Measurements from ENCODE around the gene MCRIP1. TPM values are rescaled to one million over a fixed set of nuclear protein-coding genes. Genes with fewer than 3 reads are reported as not detected.
A peak's percentile ranks its signal among the peaks of the same experiment; 100 is the strongest.

MCRIP1 gene
- total and polyA plus RNA-seq, 2 of the 13 experiments (the other 11 are each of a cell fraction or from before 2014, with no cell fraction given): 79.7 to 84.9 TPM

- TF ChIP-seq KMT2B (CRISPR knock-in tag; IDR thresholded peaks at IDR 0.05) (peak; percentile 23; the same call in 1 of the 2 replicates), THRA (CRISPR knock-in tag; IDR thresholded peaks at IDR 0.05; ENCODE audit: borderline replicate concordance) (peak; percentile 43), KDM5B (CRISPR knock-in tag; IDR thresholded peaks at IDR 0.05; ENCODE audit: borderline replicate concordance) (peak; percentile 98), TFDP2 (CRISPR knock-in tag; IDR thresholded peaks at IDR 0.05) (peak; percentile 79), MYC (CRISPR knock-in tag; IDR thresholded peaks at IDR 0.05; ENCODE audit: borderline replicate concordance) (peak; percentile 95), RBM39 (IDR thresholded peaks at IDR 0.05; ENCODE audit: low read depth, low read length, poor library complexity, severe bottlenecking) (peak; percentile 58), ZNF20 (CRISPR knock-in tag; IDR thresholded peaks at IDR 0.05) (0 out of 2 replicates have a peak, but pooled peaks have one; percentile 54), TBX2 (CRISPR knock-in tag; IDR thresholded peaks at IDR 0.05; ENCODE audit: borderline replicate concordance) (peak; percentile 85), IRX3 (CRISPR knock-in tag; IDR thresholded peaks at IDR 0.05; ENCODE audit: borderline replicate concordance, low read depth) (peak; percentile 95), ZNF569 (CRISPR knock-in tag; IDR thresholded peaks at IDR 0.05; ENCODE audit: borderline replicate concordance) (no peak), ZNF788 (CRISPR knock-in tag; IDR thresholded peaks at IDR 0.05; ENCODE audit: borderline replicate concordance) (peak; percentile 76; the same call in 1 of the 2 replicates), STAT6 (CRISPR knock-in tag; IDR thresholded peaks at IDR 0.05; ENCODE audit: borderline replicate concordance) (0 out of 2 replicates have a peak, but pooled peaks have one; percentile 40), BORCS8-MEF2B (CRISPR knock-in tag; IDR thresholded peaks at IDR 0.05) (peak; percentile 99), MAX (IDR thresholded peaks at IDR 0.05) (peak; percentile 98), CCAR2 (optimal IDR thresholded peaks at IDR 0.05; ENCODE audit: low read depth, low read length) (no peak), FLYWCH1 (CRISPR knock-in tag; IDR thresholded peaks at IDR 0.05) (no peak), NKX3-1 (CRISPR knock-in tag; IDR thresholded peaks at IDR 0.05) (peak; percentile 90), ZUFSP (CRISPR knock-in tag; IDR thresholded peaks at IDR 0.05; ENCODE audit: borderline replicate concordance) (no peak), ZNF678 (CRISPR knock-in tag; IDR thresholded peaks at IDR 0.05) (peak; percentile 98), BRCA1 (CRISPR knock-in tag; IDR thresholded peaks at IDR 0.05) (peak; percentile 72; the same call in 1 of the 2 replicates), ZNF777 (CRISPR knock-in tag; IDR thresholded peaks at IDR 0.05) (no peak), PTBP1 (IDR thresholded peaks at IDR 0.05; ENCODE audit: low read depth, low read length, poor library complexity, severe bottlenecking) (peak; percentile 25)
These were observed at the start of gene MCRIP1 (continued) for GRCh38 chr17:81833160-81833920.
